Activated CD4-positive, CD25-positive, alpha-beta regulatory T cell treated with anti-CD3 and anti-CD28 coated beads, Interleukin-2, amount 50 U/mL, for 72 hours (primary cell): Measurements from ENCODE around the gene AKAP13.
"Not testable (repeated sequence)": the region's sequence is repeated elsewhere in the genome, so short reads cannot be mapped to it uniquely, and the experiment has no call there.

Source experiments
- DNase-seq: peaks from one replicate; pipeline ENCODE4 v3.0.0; 2021

AKAP13 gene

DNA sequence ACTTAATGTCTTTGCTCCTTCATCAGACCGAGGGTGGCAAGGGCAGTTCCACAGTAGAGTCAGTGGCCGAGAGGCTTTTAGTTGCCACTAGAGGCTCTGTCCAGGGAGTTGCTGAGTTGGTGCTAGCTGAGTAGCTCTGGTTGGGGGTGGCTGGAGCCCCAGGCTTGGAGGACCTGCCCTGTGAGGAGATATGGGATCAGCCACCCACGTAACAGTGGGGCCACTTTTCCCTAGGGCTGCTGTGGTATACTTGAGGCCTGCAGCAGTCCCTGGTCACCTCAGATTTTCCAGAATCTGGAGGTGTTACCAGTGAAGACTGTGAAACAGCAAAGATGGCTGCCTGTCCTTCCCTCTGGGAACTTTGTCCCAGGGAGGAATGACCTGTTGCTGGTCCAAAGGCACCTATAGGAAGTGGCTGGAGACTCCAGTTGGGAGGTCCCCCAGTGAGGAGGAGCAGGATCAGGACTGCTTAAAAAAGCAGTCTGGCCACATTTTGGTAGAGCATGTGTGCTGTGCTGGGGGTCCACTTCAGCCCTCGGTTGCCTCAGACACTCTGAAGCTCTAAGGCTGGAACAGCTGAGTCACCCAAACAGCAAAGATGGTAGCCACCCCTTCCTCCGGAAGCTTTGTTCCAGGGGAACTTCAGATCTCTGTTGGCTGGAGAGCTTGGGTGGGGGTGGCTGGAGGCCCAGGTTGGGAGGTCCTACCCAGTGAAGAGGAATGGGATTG lies 72.9 kb downstream of the AKAP13 start:
- DNase-seq = no peak

DNA sequence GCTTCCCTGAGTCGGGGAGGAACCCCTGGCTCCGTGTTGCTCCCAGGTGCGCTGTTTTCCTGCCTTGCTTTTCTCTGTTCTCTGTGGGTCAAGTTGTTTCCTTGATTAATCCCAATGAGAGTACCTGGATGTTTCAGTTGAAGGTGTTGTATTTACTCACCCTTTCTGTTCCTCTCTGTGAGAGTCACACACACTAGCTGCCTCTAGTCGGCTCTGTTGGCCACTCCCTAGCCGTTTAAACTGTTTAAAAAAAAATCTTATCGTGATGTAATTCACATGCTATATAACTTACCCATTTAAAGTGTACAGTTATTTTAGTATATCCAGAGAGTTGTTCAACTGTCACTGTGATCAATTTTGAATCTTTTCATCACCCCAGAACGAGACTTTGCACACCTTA lies 74.0 kb downstream of the AKAP13 start:
- DNase-seq = no peak

DNA sequence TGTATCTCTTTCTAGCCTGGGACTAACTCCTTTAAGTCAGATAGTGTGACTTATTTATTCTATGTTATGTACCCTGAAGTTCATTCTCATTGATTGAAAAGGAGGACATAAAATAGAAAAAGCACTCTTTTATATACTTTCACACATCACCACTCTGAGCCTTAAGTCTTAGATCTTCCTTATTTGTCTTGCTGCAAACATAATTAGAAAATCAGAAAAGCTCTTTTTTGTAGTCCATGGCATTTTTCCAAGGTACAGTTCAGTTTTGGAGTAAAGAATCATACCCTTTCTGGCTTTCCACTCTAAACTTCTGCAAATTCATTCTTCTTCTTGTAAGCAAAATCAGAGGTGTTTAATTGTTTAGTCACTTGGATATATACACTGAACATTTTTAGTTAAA lies 75.5 kb downstream of the AKAP13 start:
- DNase-seq = no peak

DNA sequence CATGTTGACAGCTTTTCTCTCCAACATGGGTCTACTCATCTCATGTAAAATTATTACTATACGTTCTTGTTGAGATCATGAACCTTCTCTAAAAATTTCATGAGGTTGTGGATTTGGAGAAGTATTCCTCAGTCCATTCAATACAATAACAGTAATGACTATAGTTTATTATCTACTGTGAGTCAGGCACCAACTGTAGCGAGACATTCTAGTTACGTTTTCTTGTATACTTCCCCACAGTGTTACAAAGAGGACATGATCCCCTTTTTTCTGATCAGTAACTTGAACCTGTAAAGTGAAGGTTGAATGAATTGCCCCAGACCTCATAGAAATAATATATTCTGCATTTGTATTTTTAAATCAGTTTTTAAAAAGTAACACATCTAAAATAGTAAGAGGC lies 76.4 kb downstream of the AKAP13 start:
- DNase-seq = no peak

DNA sequence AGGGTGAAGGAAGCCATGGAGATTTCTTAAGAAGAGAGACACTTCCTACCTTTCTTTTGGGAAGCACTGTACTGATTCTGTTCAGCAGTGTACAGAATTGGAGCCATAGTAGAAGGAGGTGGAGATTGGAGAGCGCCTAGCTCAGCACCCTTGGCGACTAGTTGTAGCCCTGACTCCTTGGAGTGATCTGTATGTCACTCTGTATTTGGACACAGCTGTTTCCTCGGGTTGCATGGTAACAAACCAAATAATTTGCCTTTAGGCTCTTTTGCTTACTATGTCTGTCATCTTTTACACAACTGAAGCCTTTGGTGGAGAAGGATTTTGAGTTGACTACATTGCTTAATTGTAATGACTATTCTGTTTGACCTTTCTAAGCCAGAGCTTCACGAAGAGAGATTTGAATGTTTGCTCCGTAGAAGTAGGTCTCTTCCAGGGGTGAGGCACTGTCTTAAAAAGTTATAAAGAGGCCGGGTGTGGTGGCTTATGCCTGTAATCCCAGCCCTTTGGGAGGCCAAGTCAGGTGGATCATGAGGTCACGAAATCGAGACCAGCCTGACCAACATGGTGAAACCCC lies 77.1 kb downstream of the AKAP13 start:
- no peak for DNase-seq

DNA sequence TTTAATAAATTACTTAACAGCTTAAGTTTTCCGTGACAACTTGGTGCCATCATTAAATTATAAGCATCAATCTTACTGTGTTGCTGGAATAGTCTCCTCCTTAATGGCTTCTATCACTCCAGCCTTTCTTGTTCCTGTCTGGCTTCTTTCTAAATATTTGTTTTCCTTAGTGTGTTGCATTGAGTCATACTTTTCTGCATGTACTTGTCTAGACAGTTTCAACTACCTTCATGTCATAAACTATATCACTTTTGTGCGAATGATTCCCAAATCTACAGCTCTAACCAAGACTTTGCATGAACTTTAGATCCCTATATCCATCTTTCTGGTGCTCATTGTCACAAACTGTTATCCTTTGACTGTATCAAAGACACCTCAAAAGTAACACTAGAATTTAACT lies 78.4 kb downstream of the AKAP13 start:
- DNase-seq = no peak

DNA sequence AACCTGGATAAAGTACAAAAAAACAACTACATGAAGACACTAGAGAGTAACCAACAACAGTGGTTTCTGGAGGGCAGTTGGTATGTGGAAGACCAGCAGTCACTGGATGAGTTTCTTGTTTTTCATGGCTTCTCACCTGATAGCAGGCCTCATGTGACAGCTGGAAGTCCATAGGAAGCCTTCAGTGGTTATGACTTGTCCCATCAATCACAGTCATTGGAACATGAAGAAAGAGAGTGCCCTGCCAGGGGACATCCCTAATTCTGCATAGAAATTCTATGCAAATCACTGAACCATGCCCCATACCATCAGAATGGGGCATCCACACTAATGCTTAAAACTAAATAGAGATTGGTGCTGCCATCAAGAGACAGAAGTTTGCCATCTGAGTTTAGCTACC lies 81.6 kb downstream of the AKAP13 start:
- no peak for DNase-seq

DNA sequence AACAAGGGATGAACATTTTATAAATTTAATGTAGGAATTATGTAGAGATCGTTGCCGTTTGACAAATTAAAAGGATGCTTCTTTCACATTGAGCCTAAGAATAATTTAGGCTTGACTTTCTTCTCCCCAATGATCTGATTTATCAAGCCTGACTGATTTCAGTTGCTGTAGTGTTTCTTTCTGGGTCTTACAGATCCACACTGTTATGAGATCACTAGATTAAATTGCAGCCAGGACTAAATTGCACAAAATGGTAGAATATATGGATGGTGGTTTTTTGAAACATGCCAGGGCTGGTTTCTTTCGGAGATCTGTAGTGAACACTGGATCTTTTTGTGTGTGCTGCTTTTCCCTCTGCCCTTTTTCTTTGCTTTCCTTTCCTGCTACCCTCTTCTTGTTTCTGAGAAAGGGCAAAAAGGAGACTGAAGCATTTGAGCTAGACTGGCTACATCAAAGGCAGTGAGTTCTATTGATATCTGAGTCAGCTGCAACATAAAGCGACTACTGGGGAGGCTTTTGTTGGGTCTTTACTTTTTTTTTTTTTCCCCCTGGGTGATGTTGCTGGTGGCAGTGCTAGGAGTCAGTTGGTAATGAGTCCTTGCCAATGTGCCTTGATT lies 83.0 kb downstream of the AKAP13 start:
- DNase-seq = no peak

DNA sequence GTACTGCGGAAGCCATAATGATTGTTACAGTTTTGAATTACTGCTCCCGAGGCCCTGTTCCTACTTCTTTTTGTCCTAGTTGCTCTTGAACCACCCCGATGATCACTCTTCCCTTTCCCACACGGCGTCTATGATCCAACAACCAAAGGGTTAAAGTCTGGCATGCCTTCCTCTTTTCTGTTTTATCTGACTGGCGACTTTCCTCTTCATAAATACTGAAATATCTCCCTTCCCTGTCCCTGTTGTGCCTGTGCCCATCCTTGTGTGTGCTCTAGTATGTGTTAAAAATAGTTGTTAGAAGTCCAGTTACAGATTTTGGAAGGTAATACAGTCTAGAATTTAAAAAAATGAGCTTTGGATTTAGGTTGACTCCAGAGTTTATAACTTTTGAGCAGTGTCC lies 83.6 kb downstream of the AKAP13 start:
- DNase-seq = no peak

DNA sequence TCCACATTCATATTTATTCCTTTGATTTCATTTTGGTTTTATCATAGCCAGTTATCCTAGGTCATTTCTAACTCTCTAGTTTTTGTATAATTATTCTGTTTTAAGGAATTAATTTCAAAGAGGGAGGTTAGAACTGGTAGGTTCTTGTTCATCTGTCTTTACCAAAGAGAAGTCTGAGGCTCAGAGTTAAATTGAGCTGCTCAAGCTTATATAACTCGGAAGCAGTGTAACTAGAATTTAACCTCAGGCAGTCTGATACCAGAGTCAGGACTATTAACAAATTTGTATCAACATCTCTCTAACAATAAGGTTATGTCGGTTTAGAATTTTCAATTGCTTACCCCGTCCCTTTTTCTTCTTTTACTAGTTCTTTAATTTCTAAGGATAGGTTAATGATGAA lies 84.1 kb downstream of the AKAP13 start:
- DNase-seq = no peak

DNA sequence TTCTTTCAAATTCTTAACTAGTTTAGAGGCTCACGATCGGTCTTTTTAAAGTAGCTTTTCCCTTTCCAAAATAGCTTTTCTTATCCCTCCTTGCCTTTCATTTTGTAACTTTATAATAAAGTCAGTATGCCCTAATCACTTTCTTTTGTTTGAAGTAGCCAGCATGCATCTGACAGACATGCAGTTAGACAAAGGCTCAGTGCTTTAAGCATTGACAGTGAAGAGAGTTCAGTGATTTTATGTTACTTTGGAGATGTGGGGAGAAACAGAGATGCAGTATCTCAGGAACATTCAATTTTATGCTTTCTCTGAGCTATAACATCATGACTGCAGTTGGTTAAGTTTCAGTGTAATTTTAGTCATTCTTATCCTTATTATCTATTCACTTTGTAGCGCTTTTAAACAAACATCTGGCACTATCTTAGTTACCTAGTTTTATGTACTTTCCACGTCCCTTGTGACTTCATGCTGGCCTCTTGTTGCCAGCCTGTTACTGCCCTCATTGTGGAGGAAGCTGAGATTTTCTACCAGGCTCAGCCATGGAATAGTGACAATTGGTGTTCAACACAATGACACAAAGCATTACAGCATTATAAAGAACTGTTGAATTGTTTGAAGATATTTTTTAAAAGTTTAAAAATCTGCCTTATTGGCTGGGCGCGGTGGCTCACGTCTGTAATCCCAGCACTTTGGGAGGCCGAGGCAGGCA lies 90.3 kb downstream of the AKAP13 start:
- no peak for DNase-seq

DNA sequence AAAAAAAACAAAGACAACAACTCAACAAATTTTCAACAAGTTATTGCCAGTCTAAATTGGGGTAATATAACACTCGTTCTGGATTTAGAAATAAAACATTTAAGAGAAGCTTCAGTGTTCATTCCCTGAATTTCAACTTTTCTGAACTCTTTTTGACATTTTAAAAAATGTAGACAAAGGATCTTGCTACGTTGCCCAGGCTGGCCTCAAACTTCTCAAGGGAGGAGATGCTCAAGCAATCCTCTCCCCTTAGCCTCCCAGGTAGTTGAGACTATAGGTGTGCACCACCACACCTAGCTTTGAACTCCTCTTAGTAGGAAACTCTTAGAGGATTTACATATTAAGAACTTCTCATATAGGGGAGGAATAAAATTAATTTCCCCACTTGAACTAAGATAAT lies 91.9 kb downstream of the AKAP13 start:
- DNase-seq = no peak

DNA sequence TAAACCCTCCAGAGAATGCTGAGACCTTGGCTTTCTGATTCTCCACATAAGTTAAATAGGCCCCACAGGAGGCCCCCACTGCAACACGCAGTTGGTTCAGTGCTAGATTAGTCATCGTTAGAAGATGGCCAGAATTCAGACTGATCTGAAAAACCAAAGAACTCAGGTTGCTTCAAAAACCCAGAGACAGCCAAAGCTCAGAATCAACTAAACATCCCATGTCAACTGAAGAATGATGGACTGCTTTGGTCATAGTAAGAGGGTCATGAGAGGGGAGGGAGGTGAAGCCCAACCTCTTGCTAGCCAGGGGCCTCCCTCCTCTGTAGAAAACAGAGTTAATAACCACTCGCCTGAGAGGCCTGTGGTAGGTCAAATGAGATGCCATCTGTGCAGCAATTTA lies 93.1 kb downstream of the AKAP13 start:
- no peak for DNase-seq

DNA sequence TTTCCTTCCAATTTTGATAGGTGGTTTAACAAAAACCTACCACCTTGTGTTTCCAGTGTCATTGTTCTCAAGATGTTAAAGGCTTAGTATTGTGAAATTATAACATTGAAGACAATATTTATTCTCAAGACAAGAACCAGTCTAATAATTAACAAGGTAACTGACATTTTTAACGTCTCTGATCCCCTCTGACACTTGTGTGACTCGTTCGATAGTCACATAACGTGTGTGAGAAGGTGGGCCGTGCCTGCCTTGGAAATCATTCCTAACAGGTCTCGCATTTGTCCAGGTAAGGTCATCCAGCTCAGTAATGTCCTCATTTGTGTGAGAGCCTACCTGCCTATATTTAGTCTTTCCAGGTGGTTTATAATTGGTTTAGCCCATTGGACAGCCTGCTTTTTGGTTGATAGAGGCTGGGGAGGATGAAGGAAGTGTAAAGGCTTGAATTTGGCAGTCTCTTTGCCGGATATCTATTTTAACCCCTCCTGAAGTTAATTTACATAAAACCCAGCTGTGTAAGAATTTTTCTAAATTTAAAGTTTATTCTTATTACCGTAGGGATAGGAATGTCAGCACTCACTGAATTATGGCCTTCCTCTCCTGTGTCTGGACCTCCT lies 94.4 kb downstream of the AKAP13 start:
- no peak for DNase-seq

DNA sequence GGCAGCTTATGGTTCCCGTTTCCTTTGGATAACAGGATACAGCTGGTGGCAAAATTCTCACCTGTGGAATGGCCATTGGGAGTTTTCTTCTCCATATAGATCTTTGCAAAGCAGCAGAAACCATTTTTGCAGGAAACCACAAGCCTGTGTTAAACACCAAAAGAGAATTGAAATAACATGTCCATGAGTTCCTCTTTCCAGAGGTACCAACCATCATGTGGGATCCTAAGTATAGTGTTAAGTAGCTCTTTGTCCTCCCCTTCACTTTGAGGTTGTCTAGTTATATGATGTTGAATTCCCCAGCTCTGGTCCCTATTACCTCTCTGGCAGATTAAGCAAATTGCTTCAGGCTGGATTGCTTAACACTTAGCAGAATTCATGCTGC lies 94.9 kb downstream of the AKAP13 start:
- no peak for DNase-seq

DNA sequence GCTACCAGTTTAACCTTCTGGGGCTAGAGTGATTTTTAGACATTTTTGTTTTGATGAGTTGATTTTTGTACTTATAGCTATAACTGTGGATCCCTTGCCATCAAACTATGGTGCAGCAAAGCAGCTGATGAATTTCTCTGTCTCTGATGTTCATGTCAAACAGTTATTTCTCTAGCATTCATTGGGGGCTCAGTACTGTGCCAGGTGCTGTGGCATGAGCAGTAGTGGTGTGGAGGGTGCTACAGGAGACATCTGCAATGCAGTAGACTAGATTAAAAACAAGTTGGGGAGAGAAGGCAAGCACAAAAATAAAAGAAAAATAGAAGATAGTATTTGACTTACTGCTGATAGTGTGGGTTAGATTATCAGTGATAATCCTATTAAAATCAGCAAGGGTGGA lies 95.3 kb downstream of the AKAP13 start:
- no peak for DNase-seq

DNA sequence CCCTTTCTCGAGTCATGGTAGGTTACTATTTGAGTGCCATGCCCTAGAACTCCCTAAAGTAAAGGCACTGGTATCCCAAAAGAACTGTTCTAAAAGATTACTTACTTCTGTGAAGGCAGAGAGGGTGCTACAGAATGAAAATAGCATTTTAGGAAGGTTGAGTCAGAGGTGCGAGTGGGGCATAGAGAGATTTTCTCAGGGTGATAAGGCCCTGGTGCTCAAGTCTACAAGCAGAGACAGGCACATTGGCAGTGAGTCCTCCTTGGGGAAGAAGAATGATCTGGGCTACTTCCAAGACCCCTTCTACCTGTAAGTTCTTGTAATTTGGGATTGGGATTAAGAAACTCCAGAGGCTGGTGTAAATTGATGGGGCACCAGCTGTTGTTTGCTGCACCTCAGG lies 96.7 kb downstream of the AKAP13 start:
- no peak for DNase-seq

DNA sequence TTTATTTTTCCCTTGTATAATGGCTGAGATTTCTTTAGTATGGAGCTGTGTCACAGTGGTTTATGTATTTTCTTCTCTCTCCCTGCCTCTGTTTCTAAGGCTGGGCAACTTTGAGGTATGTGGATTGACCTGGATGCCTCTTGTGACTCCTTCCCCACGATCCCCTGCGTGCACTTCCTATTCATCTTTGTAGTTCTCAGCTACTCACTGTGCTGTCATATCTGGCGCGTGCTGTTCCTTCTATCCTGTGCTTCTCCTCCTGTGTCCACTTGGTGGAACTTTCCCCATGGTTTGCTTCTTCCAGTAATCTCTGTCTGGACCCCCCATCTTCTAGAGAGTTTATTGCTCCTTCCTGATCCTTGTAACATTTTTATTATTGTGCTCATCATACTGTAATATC lies 97.3 kb downstream of the AKAP13 start:
- no peak for DNase-seq

DNA sequence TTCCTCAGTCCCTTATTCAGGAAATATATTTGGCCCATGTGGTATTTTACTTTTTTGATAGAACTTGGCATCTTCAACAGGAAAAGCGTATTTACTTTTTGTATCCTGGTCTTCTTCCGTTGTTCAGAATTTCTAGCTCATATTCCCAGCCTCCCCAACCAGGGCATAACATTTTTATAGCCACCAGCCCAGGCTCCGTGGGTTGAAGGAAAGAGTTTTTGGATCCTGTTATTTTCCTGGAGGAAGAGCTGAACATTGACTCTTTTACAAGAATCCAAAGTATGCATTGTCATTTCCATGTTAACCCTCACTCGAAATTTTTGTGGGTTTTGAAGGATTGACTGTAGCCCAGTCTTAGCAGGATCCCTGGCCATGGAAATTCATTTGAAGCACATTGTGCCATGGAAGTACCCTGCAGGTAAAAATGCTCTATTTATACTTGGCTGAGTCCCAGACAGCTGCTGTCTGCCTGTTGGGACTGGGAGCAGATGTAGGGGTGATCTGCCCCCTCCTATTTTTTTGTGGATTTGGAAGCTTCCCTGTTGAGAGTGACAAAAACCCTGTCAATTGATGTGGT lies 98.8 kb downstream of the AKAP13 start:
- no peak for DNase-seq

DNA sequence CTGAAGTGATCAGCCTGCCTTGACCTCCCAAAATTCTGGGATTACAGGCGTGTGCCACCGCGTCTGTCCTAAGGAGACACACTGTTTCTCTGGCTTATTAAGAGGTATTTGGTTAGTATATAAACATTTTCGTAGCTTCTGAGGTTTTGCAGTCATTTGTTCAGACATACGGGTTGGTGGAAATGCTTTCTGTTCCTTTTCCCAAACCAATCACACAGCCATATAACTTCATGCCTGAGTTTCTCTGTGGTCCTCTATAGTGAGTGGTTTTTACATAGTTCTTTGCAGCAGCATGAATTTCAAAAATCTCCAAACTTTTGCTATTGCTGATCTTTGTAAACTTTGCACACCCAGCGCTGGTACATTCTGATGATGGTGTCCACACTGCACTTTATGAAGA lies 100.5 kb downstream of the AKAP13 start:
- no peak for DNase-seq

DNA sequence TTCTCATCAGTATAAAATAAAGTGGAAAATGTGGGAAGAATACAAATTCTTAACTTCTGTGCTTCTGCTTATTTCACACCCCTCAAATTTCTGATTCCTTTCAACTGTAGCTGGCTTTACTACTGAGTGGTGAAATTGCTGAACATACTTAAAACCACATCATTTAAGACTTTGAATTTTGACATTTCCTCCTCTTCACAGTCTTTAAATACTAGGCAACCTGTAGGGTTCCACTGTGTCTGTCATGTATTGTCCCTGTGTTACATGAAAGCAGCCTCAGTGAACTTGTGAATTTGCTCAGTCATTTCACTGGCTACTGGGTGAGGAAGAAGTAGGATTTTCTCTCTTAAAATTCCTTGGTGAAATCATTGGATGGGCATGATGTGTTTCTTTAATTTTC lies 101.1 kb downstream of the AKAP13 start:
- DNase-seq = not testable (repeated sequence)

DNA sequence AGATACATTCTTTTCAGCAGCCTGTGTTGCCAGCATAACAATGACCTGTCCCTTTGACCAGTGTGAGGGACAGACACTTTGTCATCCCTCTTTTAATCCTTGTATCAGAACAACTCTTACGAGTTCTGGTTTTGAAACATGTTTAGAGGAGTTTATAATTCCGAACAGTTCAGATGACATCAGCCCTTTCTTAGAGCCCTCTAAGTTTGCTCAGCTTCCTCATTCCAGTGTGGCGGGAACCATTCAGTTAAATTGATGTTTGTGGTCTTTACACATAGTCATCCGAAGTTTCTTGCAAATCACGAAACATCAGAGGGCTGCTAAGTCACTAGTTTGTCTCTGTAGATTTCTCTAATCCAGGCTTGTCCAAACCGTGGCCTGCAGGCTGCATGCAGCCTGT lies 102.5 kb downstream of the AKAP13 start:
- no peak for DNase-seq

DNA sequence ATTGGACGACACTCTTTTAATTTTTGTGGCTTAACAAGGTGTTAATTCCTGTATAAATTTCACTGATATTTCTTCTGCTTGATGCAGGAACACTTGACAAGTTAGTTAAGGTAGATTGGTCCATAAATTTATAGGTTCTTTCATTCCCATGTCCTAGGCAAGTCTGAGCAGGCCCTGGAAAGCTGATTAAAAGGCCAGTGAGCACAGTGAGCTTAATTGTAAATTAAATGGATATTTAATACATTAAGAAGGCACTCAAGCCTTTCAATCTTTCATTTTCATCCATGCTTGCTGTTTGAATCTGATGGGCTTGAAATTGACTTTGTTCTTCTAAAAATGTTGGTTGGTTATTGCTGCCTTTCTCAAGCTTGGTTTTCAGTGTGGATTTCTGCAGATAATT lies 103.6 kb downstream of the AKAP13 start:
- not testable (repeated sequence) for DNase-seq
